Omental fat pad (tissue), 4 donors: ENCODE results near the gene BAHD1. TPM values are rescaled to one million over a fixed set of nuclear protein-coding genes. Genes with fewer than 3 reads are reported as not detected.
A peak's percentile ranks its signal among the peaks of the same experiment; 100 is the strongest.

Experiments used
- ATAC-seq: fragments of 150-250 bp; one replicate; pipeline ENCODE4 v1.9.1; 2016; ENCODE audit warnings: mild to moderate bottlenecking, moderate library complexity; ENCODE audit not compliant: low FRiP score
- DNase-seq: peaks from one replicate; pipeline ENCODE4 v3.0.0-alpha.2; 2019; ENCODE audit warnings: low spot score
- CTCF ChIP-seq, 3 donors: fragments of 450-650 bp; IDR thresholded peaks; one replicate each; pipeline ENCODE4 v1.5.1; 2016 to 2017; ENCODE audit warnings: antibody characterized with exemption in 3 of 3, mild to moderate bottlenecking in 3 of 3, moderate library complexity in 2 of 3
- total RNA-seq, 4 donors: library from RNA; depleted of rRNA; stranded (reverse); fragments of >200 nt; gene quantifications; one replicate each; pipeline ENCODE4 v1.1.0, GENCODE V29; 2016

The BAHD1 gene
- total RNA-seq, 4 donors from 2014 or later = 9.7 to 17.4 (median 11.4) TPM

- ATAC-seq (no peak), DNase-seq (no peak)
- no peak for TF ChIP-seq CTCF (IDR thresholded peaks at IDR 0.05)
Measured at GRCh38 chr15:40466426-40467260, 25.9 kb downstream of the BAHD1 start.

DNA sequence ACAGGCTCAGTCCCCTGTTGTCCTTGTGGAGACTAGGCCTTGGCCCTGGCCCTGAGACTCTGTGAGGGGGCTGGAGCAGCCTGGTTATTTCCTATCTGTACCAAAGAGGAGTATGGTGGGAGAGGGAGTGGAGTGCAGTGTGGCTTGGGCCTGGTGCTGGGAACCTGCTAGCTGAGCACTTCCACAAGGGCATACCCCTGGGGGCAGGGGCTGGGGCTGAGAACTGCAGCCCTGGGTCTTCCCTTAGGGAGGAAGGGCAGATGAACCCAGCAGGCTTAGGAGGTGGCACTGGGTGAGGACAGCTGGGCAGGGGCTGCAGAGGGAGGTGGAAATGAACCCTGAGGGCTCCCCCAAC lies 26.5 kb downstream of the BAHD1 start:
- no peak for DNase-seq
- ATAC-seq = no peak
- no peak for TF ChIP-seq CTCF (IDR thresholded peaks at IDR 0.05)

GRCh38 chr15:40468898-40469331 lies 28.2 kb downstream of the BAHD1 start:
- no peak for TF ChIP-seq CTCF (IDR thresholded peaks at IDR 0.05)
- no peak for ATAC-seq

GRCh38 chr15:40469776-40470390 lies 29.1 kb downstream of the BAHD1 start:
- no peak for TF ChIP-seq CTCF (IDR thresholded peaks at IDR 0.05)
- ATAC-seq = no peak
- no peak for DNase-seq

More at GRCh38 chr15:40468898-40469331, 28.2 kb downstream of the BAHD1 start:
- DNase-seq = no peak

GRCh38 chr15:40470423-40471104 lies 29.8 kb downstream of the BAHD1 start, which contains the start of gene CHST14:
Gene CHST14 (plus strand): TSS chr15:40470984. CDS start chr15:40471214, 230 bp downstream.
- DNase-seq (no peak), ATAC-seq (peak; percentile 71)
- TF ChIP-seq CTCF (IDR thresholded peaks at IDR 0.05) = no peak

- no peak for TF ChIP-seq CTCF (IDR thresholded peaks at IDR 0.05)
- ATAC-seq (peak; percentile 29), DNase-seq (no peak)
Measured at GRCh38 chr15:40471105-40471807, 30.5 kb downstream of the BAHD1 start.
